ENCODE results near the gene GRIP1.

The GRIP1 gene

DNA sequence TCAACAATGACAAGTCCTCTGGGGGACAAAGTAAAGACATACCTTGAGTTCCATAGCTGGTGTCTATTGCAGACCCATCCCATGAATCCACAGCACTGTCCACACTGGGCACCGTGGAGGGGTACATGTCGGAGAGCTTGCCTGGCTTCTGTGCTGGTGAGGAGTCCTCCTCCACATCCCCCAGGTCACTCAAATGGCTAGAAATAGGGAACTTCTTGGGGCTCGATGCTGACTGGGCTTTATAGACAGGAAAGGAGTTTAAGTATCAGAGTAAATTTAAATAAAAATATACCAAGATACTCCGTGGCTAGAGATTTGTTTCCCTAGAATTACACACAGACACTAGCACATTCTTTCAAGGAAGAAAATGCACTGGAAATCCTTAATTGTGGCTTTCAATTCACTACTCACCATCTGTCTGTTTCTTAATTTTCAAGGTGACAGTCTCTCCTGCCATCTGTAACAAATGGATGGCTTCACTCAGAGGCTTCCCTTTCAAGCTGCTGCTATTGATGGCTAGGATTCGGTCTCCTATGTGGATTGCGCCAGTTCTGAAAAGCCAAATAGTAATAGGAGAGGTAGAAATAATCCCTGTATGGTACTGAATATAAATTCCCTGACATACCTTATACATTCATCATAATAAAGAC is 286.5 kb downstream of the GRIP1 start:
- no peak overlapping the region for H3K9ac ChIP-seq (ENCODE audit: low read length)
- H3K27ac ChIP-seq (ENCODE audit: low read depth, low read length) = no peak overlapping the region
- H3K36me3 ChIP-seq (ENCODE audit: control insufficient read depth, insufficient read depth, low read length) = no peaks in the 10 kb centered on the region
- H3K9me3 ChIP-seq (ENCODE audit: control insufficient read depth, insufficient read depth, low read depth, low read length) = no peaks in the 10 kb centered on the region
- H3K27me3 ChIP-seq (ENCODE audit: control insufficient read depth, insufficient read depth, low read length) = no peaks in the 10 kb centered on the region
- no peaks in the 10 kb centered on the region for H3K4me1 ChIP-seq (ENCODE audit: control insufficient read depth, insufficient read depth, low read length)
- no peak overlapping the region for H3K4me3 ChIP-seq (ENCODE audit: low read depth, low read length)

DNA sequence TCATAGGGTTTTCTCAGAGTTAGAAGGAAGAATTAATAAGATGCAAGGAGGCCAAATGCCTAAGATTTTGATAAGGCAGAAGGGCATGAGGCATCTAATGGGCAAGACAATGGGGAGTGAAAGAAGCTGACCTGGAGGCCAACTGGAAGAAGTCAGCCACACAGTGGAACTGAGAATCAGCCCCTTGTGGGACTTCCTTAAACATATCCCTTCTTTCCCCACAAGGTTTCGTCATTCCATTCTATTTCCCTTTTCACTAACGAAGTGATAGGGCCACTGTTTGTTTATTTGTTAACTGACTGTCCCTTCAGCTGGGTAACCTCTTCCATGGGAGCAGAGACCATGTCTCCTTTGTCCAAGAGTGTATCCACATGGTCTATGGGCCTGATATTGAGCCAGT is 290.4 kb downstream of the GRIP1 start:
- Histone ChIP-seq H3K4me3 (ENCODE audit: low read depth, low read length) (no peak overlapping the region), H3K9ac (ENCODE audit: low read length) (no peak overlapping the region), H3K27me3 (ENCODE audit: control insufficient read depth, insufficient read depth, low read length) (no peaks in the 10 kb centered on the region), H3K36me3 (ENCODE audit: control insufficient read depth, insufficient read depth, low read length) (no peaks in the 10 kb centered on the region), H3K27ac (ENCODE audit: low read depth, low read length) (no peak overlapping the region), H3K9me3 (ENCODE audit: control insufficient read depth, insufficient read depth, low read depth, low read length) (no peaks in the 10 kb centered on the region), H3K4me1 (ENCODE audit: control insufficient read depth, insufficient read depth, low read length) (no peaks in the 10 kb centered on the region)

DNA sequence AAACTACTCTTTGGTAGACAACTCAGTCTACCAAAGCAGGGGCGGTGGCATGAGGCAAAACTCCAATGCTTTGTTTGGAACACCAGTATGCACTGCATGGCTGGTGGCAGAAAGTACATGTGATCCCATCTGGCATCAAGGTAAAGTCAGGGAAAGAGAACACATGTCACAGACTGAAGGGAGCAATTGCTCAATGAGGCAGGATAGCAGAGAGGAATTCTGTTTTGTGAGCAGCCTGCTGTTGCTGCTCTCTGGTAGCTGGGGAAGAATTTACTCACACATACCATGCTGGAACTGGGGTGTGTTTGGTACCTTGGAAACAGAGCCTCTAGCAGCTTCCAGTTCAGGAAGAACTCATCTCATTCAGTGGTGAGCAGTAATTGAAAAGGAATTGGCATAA is 291.8 kb downstream of the GRIP1 start:
- H3K4me3 ChIP-seq (ENCODE audit: low read depth, low read length) = no peak overlapping the region
- H3K9me3 ChIP-seq (ENCODE audit: control insufficient read depth, insufficient read depth, low read depth, low read length) = no peaks in the 10 kb centered on the region
- H3K36me3 ChIP-seq (ENCODE audit: control insufficient read depth, insufficient read depth, low read length) = no peaks in the 10 kb centered on the region
- no peak overlapping the region for H3K9ac ChIP-seq (ENCODE audit: low read length)
- no peak overlapping the region for H3K27ac ChIP-seq (ENCODE audit: low read depth, low read length)
- H3K4me1 ChIP-seq (ENCODE audit: control insufficient read depth, insufficient read depth, low read length) = no peaks in the 10 kb centered on the region
- H3K27me3 ChIP-seq (ENCODE audit: control insufficient read depth, insufficient read depth, low read length) = no peaks in the 10 kb centered on the region

DNA sequence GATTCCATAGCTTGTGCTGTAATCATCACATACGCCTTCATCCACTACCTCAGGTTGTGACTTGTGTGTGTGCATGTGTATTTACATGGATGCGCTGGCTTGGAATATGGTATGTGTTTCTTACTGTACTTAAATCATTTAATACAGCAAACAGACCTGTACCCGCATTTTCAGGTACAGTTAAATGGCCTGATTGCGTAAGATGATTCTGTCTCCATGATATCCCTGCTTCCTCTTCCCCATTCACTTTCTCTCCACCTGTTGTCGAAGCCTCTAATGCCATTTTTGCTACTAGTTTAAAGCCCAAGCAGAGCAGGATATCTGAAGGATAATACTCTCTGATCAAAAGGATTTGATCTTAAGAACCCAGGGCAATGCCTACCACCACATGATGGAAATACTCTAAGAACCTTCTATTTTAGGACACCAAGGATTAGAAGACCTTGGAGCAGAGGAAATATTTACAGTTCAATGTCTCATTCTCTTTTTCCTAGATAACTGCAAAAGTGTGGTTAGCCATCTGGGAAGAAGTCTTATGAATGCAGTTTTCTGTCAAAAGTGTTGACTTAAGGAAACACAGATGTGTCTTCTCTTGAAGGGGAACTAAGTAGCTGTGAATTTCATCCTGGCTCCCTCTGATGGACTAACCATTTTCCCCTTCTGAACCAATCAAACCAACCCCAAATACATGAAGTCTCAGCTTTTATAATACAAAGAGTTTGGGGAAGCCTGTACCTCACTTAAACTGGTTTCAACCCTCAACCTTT is 297.9 kb downstream of the GRIP1 start:
- H3K4me1 ChIP-seq (ENCODE audit: control insufficient read depth, insufficient read depth, low read length) = no peaks in the 10 kb centered on the region
- no peak overlapping the region for H3K27ac ChIP-seq (ENCODE audit: low read depth, low read length)
- no peak overlapping the region for H3K9ac ChIP-seq (ENCODE audit: low read length)
- no peaks in the 10 kb centered on the region for H3K9me3 ChIP-seq (ENCODE audit: control insufficient read depth, insufficient read depth, low read depth, low read length)
- H3K27me3 ChIP-seq (ENCODE audit: control insufficient read depth, insufficient read depth, low read length) = no peaks in the 10 kb centered on the region
- no peaks in the 10 kb centered on the region for H3K36me3 ChIP-seq (ENCODE audit: control insufficient read depth, insufficient read depth, low read length)
- no peak overlapping the region for H3K4me3 ChIP-seq (ENCODE audit: low read depth, low read length)

DNA sequence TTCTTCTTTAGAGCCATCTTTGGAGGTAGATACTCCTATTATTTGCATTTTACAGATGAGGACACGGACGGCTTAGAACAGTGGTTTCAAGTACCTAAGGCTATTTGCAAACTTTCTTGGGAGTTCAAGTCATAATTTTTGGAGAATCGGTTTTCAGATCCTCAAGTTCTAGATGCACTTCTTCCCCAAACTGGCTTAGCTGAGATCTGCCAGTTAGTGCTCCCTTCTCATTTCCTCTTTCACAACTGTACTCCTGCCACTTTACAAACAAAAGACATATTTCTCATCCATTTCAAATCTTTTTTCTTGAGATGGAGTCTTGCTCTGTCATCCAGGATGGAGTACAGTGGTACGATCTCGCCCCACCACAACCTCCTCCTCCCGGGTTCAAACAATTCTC is 299.3 kb downstream of the GRIP1 start:
- Histone ChIP-seq H3K4me3 (ENCODE audit: low read depth, low read length) (no peak overlapping the region), H3K4me1 (ENCODE audit: control insufficient read depth, insufficient read depth, low read length) (no peaks in the 10 kb centered on the region), H3K9me3 (ENCODE audit: control insufficient read depth, insufficient read depth, low read depth, low read length) (no peaks in the 10 kb centered on the region), H3K27me3 (ENCODE audit: control insufficient read depth, insufficient read depth, low read length) (no peaks in the 10 kb centered on the region), H3K27ac (ENCODE audit: low read depth, low read length) (no peak overlapping the region), H3K36me3 (ENCODE audit: control insufficient read depth, insufficient read depth, low read length) (no peaks in the 10 kb centered on the region), H3K9ac (ENCODE audit: low read length) (no peak overlapping the region)

DNA sequence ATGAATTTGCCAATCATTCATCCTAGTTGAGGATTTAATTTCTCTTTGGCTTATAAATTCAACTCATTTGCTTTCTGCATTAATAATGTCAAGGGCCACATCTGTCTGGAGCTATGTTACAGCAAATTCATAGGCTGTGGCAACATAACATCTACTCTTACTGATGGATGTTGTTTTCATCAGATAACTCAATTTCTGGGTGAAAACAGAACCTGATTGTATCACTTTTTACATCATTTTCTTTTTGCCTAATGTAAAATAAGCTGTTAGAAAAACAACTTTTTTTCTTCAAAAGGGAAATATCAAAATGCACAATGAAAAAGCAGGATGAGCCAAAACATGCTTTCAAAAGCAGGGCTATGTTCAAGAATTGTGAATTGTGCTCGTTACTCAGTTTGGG is 303.3 kb downstream of the GRIP1 start:
- no peak overlapping the region for H3K27ac ChIP-seq (ENCODE audit: low read depth, low read length)

DNA sequence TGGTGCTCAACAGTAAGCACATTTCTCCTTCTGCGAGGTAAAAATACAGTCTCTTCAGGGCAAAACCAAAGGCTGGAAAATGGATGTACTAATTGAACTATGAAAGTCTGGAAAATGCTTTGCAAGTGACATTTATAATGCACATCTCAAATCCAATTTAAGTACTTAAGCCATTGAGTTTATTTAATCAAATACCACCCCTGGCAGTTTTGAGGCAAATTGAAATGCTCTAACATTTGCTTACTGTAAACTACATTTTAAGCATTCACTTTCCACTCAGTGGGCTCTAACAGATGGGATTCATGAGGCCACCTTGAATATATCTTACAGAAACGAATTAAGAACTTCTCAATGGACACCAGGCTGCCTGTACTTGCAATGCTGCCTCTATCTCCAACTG is 306.9 kb downstream of the GRIP1 start:
- Histone ChIP-seq H3K36me3 (ENCODE audit: control insufficient read depth, insufficient read depth, low read length) (no peaks in the 10 kb centered on the region), H3K9ac (ENCODE audit: low read length) (no peak overlapping the region), H3K27me3 (ENCODE audit: control insufficient read depth, insufficient read depth, low read length) (no peaks in the 10 kb centered on the region), H3K27ac (ENCODE audit: low read depth, low read length) (no peak overlapping the region), H3K4me3 (ENCODE audit: low read depth, low read length) (no peak overlapping the region), H3K9me3 (ENCODE audit: control insufficient read depth, insufficient read depth, low read depth, low read length) (no peaks in the 10 kb centered on the region), H3K4me1 (ENCODE audit: control insufficient read depth, insufficient read depth, low read length) (no peaks in the 10 kb centered on the region)

More for the DNA sequence above, 303.3 kb downstream of the GRIP1 start:
- Histone ChIP-seq H3K4me1 (ENCODE audit: control insufficient read depth, insufficient read depth, low read length) (no peaks in the 10 kb centered on the region), H3K9me3 (ENCODE audit: control insufficient read depth, insufficient read depth, low read depth, low read length) (no peaks in the 10 kb centered on the region), H3K36me3 (ENCODE audit: control insufficient read depth, insufficient read depth, low read length) (no peaks in the 10 kb centered on the region), H3K4me3 (ENCODE audit: low read depth, low read length) (no peak overlapping the region), H3K27me3 (ENCODE audit: control insufficient read depth, insufficient read depth, low read length) (no peaks in the 10 kb centered on the region), H3K9ac (ENCODE audit: low read length) (no peak overlapping the region)

DNA sequence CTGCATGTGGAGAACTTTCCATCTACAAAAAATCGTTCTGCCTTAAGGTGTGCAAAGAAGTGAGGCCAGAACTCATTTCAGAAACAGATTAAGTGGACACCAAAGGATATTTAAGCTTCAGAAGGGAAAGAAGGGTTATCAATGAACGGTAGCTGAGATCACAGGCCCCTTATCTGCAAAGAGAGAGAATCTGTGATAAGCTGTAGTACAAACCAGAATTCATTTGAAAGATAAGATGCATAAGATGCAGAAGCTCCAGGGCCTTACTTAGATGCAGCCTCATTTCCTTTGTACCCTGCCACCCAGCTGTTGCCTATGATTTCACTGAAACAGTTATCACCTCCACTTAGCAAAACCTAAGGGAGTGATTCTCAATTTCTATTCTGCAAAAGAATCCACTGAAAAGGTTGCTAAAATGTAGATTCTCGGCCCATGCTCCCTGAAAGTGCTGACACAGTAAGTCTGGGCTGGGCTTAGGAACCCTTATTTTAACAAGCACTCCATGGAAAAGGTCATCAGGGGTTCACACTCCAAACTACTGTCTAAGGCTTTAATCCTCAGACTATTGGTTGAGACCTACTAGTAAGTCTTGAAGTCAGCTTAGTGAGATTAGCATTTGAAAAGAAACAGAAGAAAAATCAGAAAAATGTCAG is 311.7 kb downstream of the GRIP1 start:
- Histone ChIP-seq H3K36me3 (ENCODE audit: control insufficient read depth, insufficient read depth, low read length) (no peaks in the 10 kb centered on the region), H3K27me3 (ENCODE audit: control insufficient read depth, insufficient read depth, low read length) (no peaks in the 10 kb centered on the region), H3K4me1 (ENCODE audit: control insufficient read depth, insufficient read depth, low read length) (no peaks in the 10 kb centered on the region), H3K9me3 (ENCODE audit: control insufficient read depth, insufficient read depth, low read depth, low read length) (no peaks in the 10 kb centered on the region), H3K4me3 (ENCODE audit: low read depth, low read length) (no peak overlapping the region), H3K27ac (ENCODE audit: low read depth, low read length) (no peak overlapping the region), H3K9ac (ENCODE audit: low read length) (no peak overlapping the region)

DNA sequence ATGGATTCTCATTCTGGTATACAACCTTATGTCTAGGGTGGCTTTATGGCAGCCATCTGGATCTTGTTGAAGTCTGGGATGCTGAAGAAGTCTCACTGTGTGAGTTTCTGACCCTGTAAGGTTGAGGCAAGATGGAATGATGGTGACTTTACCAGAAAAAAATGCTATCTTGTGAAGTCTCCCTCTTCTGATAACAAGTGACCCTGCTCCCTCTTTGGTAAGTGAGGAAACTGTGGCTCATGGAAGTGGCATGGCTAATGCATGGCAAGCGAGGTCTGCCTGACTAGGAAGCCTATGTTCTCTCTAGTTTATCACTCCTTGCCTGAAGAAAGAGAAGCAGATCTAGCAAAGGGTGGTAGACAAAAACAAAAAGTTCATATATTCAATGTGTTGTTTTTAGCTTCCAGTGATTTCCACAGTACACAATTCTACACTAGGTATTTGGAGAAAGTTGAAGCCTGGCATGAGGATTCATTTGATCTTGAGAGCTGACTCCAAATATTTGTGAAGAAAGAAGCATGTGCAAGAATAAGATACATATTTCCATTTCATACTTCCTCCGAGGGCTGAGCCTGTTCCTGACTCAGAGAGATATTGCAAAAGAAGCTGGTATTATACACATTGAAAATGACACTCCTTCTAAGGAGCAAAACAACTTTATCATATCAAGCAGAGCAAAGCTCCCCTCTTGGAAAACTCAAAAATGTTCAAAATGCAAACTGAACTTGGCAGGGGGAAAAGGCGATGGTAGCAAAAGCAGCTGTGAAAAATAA is 313.0 kb downstream of the GRIP1 start:
- no peaks in the 10 kb centered on the region for H3K4me1 ChIP-seq (ENCODE audit: control insufficient read depth, insufficient read depth, low read length)
- H3K9ac ChIP-seq (ENCODE audit: low read length) = no peak overlapping the region
- no peaks in the 10 kb centered on the region for H3K27me3 ChIP-seq (ENCODE audit: control insufficient read depth, insufficient read depth, low read length)
- no peaks in the 10 kb centered on the region for H3K36me3 ChIP-seq (ENCODE audit: control insufficient read depth, insufficient read depth, low read length)
- H3K4me3 ChIP-seq (ENCODE audit: low read depth, low read length) = no peak overlapping the region
- H3K9me3 ChIP-seq (ENCODE audit: control insufficient read depth, insufficient read depth, low read depth, low read length) = no peaks in the 10 kb centered on the region
- no peak overlapping the region for H3K27ac ChIP-seq (ENCODE audit: low read depth, low read length)

DNA sequence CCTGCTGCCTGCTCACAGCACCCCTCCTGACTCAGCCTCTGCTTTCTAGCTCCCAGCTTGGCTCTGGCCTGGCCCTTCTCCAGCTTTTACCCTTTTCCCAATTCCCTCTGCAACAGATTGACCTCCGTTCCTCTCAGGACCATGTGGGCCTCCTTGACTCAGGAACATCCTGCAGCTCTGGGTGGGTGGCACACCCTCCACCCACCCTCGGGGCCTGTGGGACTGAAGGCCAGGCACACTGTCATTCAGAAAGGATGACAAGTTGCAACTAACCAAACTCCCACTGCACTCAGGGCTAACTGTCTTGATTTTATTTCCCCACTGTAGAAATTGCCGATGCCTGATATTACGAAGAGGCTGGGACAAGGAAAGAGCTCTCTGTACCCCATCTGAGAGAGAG is 317.2 kb downstream of the GRIP1 start:
- H3K36me3 ChIP-seq (ENCODE audit: control insufficient read depth, insufficient read depth, low read length) = no peaks in the 10 kb centered on the region
- no peaks in the 10 kb centered on the region for H3K27me3 ChIP-seq (ENCODE audit: control insufficient read depth, insufficient read depth, low read length)
- peaks cover 7% of the 10 kb centered on the region; the same call in 1 of the 2 replicates for H3K4me1 ChIP-seq (ENCODE audit: control insufficient read depth, insufficient read depth, low read length)
- H3K27ac ChIP-seq (ENCODE audit: low read depth, low read length) = no peak overlapping the region
- H3K9ac ChIP-seq (ENCODE audit: low read length) = no peak overlapping the region
- H3K4me3 ChIP-seq (ENCODE audit: low read depth, low read length) = no peak overlapping the region
- H3K9me3 ChIP-seq (ENCODE audit: control insufficient read depth, insufficient read depth, low read depth, low read length) = no peaks in the 10 kb centered on the region

DNA sequence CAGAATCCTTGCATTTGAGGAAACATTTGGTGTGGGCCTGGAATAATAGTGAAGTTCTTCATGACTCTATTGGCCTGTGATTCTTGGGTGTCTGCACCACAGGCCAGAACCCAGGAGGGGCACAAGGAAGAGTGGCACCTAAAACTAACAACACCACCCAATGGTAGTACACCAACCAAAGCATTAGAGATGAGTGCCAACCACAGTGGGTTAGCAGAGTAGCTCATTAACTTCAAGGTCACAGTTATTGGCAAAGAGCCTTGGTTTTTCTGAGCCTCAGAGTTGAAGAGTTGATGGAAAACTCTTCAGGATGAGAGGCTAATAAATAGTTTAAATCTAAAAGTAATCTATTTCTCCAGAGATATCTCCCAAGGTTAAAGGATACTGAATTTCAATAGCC is 319.6 kb downstream of the GRIP1 start:
- no peaks in the 10 kb centered on the region for H3K36me3 ChIP-seq (ENCODE audit: control insufficient read depth, insufficient read depth, low read length)
- H3K9me3 ChIP-seq (ENCODE audit: control insufficient read depth, insufficient read depth, low read depth, low read length) = no peaks in the 10 kb centered on the region

More for the DNA sequence above, 319.6 kb downstream of the GRIP1 start:
- H3K27me3 ChIP-seq (ENCODE audit: control insufficient read depth, insufficient read depth, low read length) = no peaks in the 10 kb centered on the region
- no peak overlapping the region for H3K9ac ChIP-seq (ENCODE audit: low read length)
- H3K4me1 ChIP-seq (ENCODE audit: control insufficient read depth, insufficient read depth, low read length) = peaks cover 7% of the 10 kb centered on the region; the same call in 1 of the 2 replicates
- H3K4me3 ChIP-seq (ENCODE audit: low read depth, low read length) = no peak overlapping the region
- no peak overlapping the region for H3K27ac ChIP-seq (ENCODE audit: low read depth, low read length)

All from HUES6 (cell line).